Measurements from ENCODE around the gene IQCF5. TPM values are rescaled to one million over a fixed set of nuclear protein-coding genes. Genes with fewer than 3 reads are reported as not detected.

The IQCF5 gene
- total RNA-seq, 1 experiment from 2014 or later = not detected

DNA sequence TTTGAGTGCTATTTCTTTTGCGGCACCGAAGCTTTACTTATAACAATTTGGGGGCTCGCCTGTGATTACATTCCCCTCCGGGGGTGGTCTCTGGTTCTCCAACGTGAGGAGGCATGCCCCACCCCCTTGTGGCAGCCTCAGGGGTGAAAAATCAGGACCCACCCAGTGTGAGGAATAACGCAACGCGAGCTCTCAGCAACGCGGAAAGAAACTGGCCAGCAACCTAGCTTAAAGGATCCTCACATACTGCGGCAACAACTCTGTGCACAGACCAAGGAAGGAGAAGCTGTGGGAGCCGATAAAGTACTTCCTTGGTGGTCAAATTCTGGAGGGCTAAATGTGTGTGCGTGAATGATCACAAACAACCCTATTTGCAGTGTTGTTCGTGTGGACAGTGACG, 22.0 kb upstream of the IQCF5 start:
- ChIA-PET POLR2A (ENCODE audit: unreplicated experiment) (no interaction called here), CTCF (no interaction called here)
- no TSS peak for BruUV-seq (replicated peaks)

DNA sequence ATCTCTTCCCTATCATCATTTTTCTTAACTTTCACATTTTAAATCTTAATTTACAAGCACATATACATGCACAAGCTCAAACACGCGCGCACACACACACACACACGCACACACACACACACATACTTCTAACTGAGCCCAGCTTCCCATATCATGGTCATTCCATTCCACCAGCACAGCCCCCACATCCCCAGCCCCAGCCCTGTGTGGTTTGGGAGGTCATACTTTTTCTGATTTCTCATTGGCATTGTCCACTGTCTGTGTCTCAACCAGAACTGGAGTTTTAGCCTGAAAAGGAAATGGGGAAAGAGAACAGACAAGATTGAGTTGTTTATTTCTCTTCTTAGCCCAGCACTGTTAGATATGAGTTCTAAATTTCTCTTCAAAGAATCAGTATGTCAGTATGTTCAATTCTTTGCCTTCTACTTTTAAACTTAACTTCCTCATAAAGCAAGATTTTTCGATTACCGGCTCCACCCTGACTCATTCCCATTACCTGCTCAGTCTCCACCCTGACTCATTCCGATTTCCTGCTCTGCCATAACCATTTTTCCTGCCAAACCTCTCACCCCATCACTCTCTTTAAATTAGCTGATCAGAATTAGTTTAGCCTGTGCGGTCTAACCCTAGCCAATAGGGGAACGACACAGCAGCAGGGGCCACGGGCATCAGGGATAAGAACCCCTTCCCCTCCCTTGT, 21.4 kb upstream of the IQCF5 start:
- no TSS peak for BruUV-seq (replicated peaks)
- no peak for DNase-seq
- ChIA-PET POLR2A (ENCODE audit: unreplicated experiment) (no interaction called here), CTCF (no interaction called here)
- Histone ChIP-seq H3K79me2 (ENCODE audit: low read depth) (no peaks in the 10 kb centered on the region), H2AFZ (no peak overlapping the region), H3F3A (ENCODE audit: insufficient read depth, low read depth) (no peaks in the 10 kb centered on the region; the same call in 1 of the 2 replicates), H3K4me3 (no peak overlapping the region), H3K4me2 (no peak overlapping the region), H3K4me1 (replicated peaks; ENCODE audit: insufficient read depth) (peaks cover 2% of the 10 kb centered on the region), H3K27me3 (ENCODE audit: insufficient read depth, low read depth) (no peaks in the 10 kb centered on the region), H4K20me1 (ENCODE audit: insufficient read depth) (no peaks in the 10 kb centered on the region), H3K36me3 (ENCODE audit: low read depth) (no peaks in the 10 kb centered on the region), H3K9me3 (ENCODE audit: insufficient read depth, low read depth) (no peaks in the 10 kb centered on the region), H3K27ac (no peak overlapping the region), H3K9me2 (ENCODE audit: insufficient read depth) (no peaks in the 10 kb centered on the region)
- TF ChIP-seq EZH2 (IDR thresholded peaks at IDR 0.05; ENCODE audit: low read depth) = no peak
- TF ChIP-seq, protein P1, sequence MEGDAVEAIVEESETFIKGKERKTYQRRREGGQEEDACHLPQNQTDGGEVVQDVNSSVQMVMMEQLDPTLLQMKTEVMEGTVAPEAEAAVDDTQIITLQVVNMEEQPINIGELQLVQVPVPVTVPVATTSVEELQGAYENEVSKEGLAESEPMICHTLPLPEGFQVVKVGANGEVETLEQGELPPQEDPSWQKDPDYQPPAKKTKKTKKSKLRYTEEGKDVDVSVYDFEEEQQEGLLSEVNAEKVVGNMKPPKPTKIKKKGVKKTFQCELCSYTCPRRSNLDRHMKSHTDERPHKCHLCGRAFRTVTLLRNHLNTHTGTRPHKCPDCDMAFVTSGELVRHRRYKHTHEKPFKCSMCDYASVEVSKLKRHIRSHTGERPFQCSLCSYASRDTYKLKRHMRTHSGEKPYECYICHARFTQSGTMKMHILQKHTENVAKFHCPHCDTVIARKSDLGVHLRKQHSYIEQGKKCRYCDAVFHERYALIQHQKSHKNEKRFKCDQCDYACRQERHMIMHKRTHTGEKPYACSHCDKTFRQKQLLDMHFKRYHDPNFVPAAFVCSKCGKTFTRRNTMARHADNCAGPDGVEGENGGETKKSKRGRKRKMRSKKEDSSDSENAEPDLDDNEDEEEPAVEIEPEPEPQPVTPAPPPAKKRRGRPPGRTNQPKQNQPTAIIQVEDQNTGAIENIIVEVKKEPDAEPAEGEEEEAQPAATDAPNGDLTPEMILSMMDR (conservative IDR thresholded peaks at IDR 0.05) = no peak
- intact Hi-C loops (cut with micrococcal nuclease; ENCODE audit: unreplicated experiment) = no loop called here

More for the DNA sequence above, 22.0 kb upstream of the IQCF5 start:
- Histone ChIP-seq H3K9me3 (ENCODE audit: insufficient read depth, low read depth) (no peaks in the 10 kb centered on the region), H4K20me1 (ENCODE audit: insufficient read depth) (no peaks in the 10 kb centered on the region), H3K9me2 (ENCODE audit: insufficient read depth) (no peaks in the 10 kb centered on the region), H3K27ac (no peak overlapping the region), H3K79me2 (ENCODE audit: low read depth) (no peaks in the 10 kb centered on the region), H3F3A (ENCODE audit: insufficient read depth, low read depth) (peaks cover 4% of the 10 kb centered on the region), H3K36me3 (ENCODE audit: low read depth) (no peaks in the 10 kb centered on the region), H3K4me3 (no peak overlapping the region), H2AFZ (no peak overlapping the region), H3K4me2 (no peak overlapping the region), H3K4me1 (replicated peaks; ENCODE audit: insufficient read depth) (peaks cover 7% of the 10 kb centered on the region), H3K27me3 (ENCODE audit: insufficient read depth, low read depth) (no peaks in the 10 kb centered on the region)
- no peak for TF ChIP-seq EZH2 (IDR thresholded peaks at IDR 0.05; ENCODE audit: low read depth)
- TF ChIP-seq, protein P1 (conservative IDR thresholded peaks at IDR 0.05) = no peak
- no peak for DNase-seq
- intact Hi-C loops (cut with micrococcal nuclease; ENCODE audit: unreplicated experiment) = no loop called here

DNA sequence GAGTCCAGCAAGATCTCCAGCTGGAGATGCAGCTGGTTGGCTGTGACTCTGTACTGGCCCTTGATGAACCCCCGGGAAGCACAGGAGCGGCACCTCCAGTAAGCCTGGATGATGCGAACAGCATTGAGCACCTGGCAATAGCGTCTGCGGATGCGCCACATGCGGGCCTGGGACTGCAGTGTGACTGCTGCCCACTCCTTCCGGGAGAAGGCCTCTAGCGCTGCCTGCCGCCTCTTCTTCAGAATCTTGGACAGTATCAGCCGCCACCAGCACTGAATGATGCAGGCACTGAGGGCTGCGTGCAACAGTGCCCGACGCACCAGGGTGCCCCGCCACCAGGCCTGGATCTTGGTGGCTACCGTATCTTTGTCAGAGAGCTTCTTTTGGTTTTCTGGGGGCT, 19.5 kb upstream of the IQCF5 start:
- no peaks in the 10 kb centered on the region for H3K9me2 ChIP-seq (ENCODE audit: insufficient read depth)
- H3K27me3 ChIP-seq (ENCODE audit: insufficient read depth, low read depth) = no peaks in the 10 kb centered on the region
- intact Hi-C loops (cut with micrococcal nuclease; ENCODE audit: unreplicated experiment) = no loop called here
- H3K4me2 ChIP-seq = no peak overlapping the region
- no peaks in the 10 kb centered on the region for H4K20me1 ChIP-seq (ENCODE audit: insufficient read depth)
- no peak overlapping the region for H3K27ac ChIP-seq
- H3K36me3 ChIP-seq (ENCODE audit: low read depth) = no peaks in the 10 kb centered on the region
- H2AFZ ChIP-seq = no peak overlapping the region
- H3K4me1 ChIP-seq (replicated peaks; ENCODE audit: insufficient read depth) = no peaks in the 10 kb centered on the region
- no peaks in the 10 kb centered on the region for H3K79me2 ChIP-seq (ENCODE audit: low read depth)
- no peak overlapping the region for H3K4me3 ChIP-seq
- ChIA-PET POLR2A (ENCODE audit: unreplicated experiment) (no interaction called here), CTCF (no interaction called here)
- no peaks in the 10 kb centered on the region for H3F3A ChIP-seq (ENCODE audit: insufficient read depth, low read depth)
- TF ChIP-seq, protein P1 (conservative IDR thresholded peaks at IDR 0.05) = no peak
- TF ChIP-seq EZH2 (IDR thresholded peaks at IDR 0.05; ENCODE audit: low read depth) = no peak
- no TSS peak for BruUV-seq (replicated peaks)
- H3K9me3 ChIP-seq (ENCODE audit: insufficient read depth, low read depth) = no peaks in the 10 kb centered on the region
- DNase-seq = no peak
